Measurements from ENCODE around the gene CCR2. TPM values are rescaled to one million over a fixed set of nuclear protein-coding genes. Genes with fewer than 3 reads are reported as not detected.

CCR2 gene
- total RNA-seq, 1 experiment from 2014 or later = not detected

- intact Hi-C loops (cut with micrococcal nuclease; ENCODE audit: unreplicated experiment) = no loop called here
- no peak for TF ChIP-seq CTCF (IDR thresholded peaks at IDR 0.05; ENCODE audit: unreplicated experiment)
- no TSS peak for BruUV-seq (replicated peaks)
- Mint-ChIP-seq H3K36me3 (ENCODE audit: insufficient read depth, unreplicated experiment) (no peaks in the 10 kb centered on the region), H3K9me3 (ENCODE audit: low read depth, unreplicated experiment) (no peaks in the 10 kb centered on the region), H3K27me3 (ENCODE audit: unreplicated experiment) (no peaks in the 10 kb centered on the region), H3K4me3 (ENCODE audit: low read depth, unreplicated experiment) (no peak overlapping the region), H3K4me1 (ENCODE audit: low read depth, unreplicated experiment) (peaks cover 38% of the 10 kb centered on the region), H3K27ac (ENCODE audit: unreplicated experiment) (no peak overlapping the region)
- no peak for DNase-seq
- CTCF ChIA-PET = interaction anchor here (0.7 kb wide), 1 partner anchor 304 kb away, joined by 3 read pairs; no protein-coding TSS in a partner anchor
Measured at GRCh38 chr3:46408853-46409252, 54.9 kb downstream of the CCR2 start.

DNA sequence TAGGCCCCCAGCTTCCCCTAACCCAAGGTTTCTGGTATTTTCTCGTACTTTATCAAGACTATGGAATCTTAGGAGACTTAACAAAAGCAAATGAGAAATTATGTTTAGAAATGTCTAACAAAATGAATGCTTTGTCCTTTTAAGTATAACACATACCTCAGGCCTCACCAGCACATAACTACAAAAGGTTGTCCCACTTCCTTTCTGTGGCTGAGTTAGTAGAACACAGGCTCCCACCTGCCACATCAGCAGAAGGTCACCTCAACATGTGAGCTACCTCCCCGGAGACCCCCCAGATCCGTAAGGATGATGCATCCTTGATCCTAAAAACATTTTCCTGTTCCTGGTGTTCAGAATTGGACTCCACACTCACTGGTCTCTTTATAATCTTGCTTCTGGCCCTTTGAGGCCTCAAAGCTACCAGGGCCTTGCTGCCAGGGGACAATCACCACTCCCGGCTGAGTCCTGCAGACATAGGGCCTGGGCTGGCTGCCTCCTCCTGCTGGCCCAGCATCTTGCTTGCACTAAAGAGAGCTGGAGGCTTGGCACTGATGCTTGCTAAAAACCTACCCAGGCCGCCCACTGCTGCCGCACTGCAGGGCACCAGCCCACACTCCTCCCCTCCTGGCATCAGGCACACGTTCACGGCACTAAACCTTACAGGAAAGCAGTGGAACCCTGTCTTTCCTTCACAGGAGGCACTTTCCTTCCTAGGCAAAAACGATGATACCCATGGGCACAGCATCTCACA is 56.0 kb downstream of the CCR2 start:
- BruUV-seq (replicated peaks) = no TSS peak
- peaks cover 34% of the 10 kb centered on the region for H3K4me1 Mint-ChIP-seq (ENCODE audit: low read depth, unreplicated experiment)
- H3K9me3 Mint-ChIP-seq (ENCODE audit: low read depth, unreplicated experiment) = no peaks in the 10 kb centered on the region
- TF ChIP-seq CTCF (IDR thresholded peaks at IDR 0.05; ENCODE audit: unreplicated experiment) = no peak
- H3K36me3 Mint-ChIP-seq (ENCODE audit: insufficient read depth, unreplicated experiment) = no peaks in the 10 kb centered on the region
- no peak for DNase-seq
- intact Hi-C loops (cut with micrococcal nuclease; ENCODE audit: unreplicated experiment) = no loop called here
- CTCF ChIA-PET = no interaction called here
- no peak overlapping the region for H3K4me3 Mint-ChIP-seq (ENCODE audit: low read depth, unreplicated experiment)
- no peaks in the 10 kb centered on the region for H3K27me3 Mint-ChIP-seq (ENCODE audit: unreplicated experiment)
- H3K27ac Mint-ChIP-seq (ENCODE audit: unreplicated experiment) = no peak overlapping the region

Other genes starting within 250 kb of the CCR2 start
- 0.87 and 2.2 TPM in 2 replicates for gene CCR1, start 145.8 kb upstream of the CCR2 start, total RNA-seq (2022)
- 0.17 TPM in 1 of 2 replicates, not detected in the other for gene CCR3, start 111.7 kb upstream of the CCR2 start, total RNA-seq (2022)
- gene CCR5, start 16.8 kb downstream of the CCR2 start, total RNA-seq (2022) = not detected in 2 replicates
- 0.54 TPM in 1 of 2 replicates, not detected in the other for gene CCRL2, start 53.1 kb downstream of the CCR2 start, total RNA-seq (2022)
- gene LTF, start 110.8 kb downstream of the CCR2 start, total RNA-seq (2022) = not detected in 2 replicates
- not detected in 2 replicates for gene RTP3, start 143.9 kb downstream of the CCR2 start, total RNA-seq (2022)
- gene LRRC2, start 212.2 kb downstream of the CCR2 start, total RNA-seq (2022) = not detected in 2 replicates

All from Calu3 (cell line).